C1 segment of cervical spinal cord (tissue), 14 donors: ENCODE results near the gene VDR.
"Not testable (repeated sequence)": the region's sequence is repeated elsewhere in the genome, so short reads cannot be mapped to it uniquely, and the experiment has no call there.

Experiments
- DNase-seq, 14 donors: peaks; one replicate each; lab custom pipeline; 2025; lab: John Stamatoyannopoulos, UW

Gene VDR

GRCh38 chr12:47814539-47815170 lies 90.1 kb downstream of the VDR start:
- no peak for DNase-seq

DNA sequence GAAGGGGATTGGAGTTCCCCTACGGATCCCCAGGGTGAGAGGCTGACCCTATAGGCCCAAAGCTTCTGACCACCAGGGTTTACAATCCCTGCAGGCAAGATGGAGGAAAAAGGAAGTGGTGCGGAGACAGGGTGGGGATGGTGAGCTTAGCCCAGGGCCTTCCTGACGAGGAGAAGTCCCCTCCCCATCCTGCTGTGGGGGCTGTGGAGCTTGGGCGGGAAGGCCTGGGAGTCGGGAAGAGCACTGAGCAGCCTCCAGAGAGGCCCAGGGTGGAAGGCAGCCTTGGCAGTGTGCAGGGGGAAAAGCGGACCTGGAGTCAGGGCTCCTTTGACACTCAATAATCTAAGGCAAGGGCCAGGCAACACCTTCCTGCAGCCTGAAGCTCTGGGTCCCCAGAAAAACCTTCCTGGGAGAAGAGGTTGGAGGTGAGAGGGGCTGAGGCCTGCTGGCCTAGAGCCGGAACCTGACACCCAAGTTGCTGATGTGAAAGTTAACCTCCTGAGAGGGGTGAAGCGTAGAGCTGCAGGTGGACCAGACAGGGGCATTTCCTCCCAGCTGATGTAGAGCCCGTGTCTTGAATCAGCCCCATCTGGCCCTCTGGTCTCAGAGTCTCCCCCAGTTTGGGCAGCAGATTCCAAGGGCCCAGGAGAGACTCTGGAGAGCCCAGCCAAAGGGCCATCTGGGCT lies 91.1 kb downstream of the VDR start:
- DNase-seq = peak in 1 of 14 donors; percentile 65

DNA sequence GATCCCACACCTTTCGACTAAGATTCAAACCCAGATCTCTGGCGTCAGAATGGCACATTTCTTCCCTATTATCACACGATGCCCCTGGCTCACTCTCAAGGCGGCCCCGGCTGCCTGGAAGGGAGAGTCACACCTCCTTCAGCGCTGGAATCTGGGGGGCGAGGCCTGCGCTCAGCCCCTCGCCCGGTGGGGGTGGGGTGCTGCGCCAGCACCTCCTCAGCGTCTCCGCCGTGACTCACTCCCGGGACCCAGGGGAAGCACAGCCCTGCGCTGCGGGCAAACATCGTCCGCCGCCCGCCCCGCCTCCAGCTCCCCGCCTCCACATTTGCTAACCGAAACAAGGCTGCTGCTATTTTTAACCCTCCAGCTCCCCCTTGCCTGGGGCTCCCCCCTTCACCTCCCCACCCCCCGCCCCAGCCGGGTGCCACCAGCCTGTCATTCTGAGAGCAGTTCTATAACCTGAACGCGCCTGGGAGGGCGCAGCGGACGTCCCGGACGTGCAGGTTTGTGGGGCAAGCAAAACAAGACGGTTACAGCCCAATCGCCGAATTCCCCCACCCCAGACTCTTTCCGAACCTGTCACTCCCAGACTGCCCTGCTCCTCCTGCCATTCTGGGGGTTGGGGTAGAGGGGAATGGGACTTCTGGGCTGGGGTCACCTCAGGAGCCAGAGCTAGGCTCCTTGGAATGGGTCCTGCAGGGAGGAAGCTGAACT lies 91.8 kb downstream of the VDR start:
- DNase-seq = peak in 12 of 14 donors; percentile 14 to 87 (median 50)

GRCh38 chr12:47811581-47812484 lies 93.0 kb downstream of the VDR start:
- DNase-seq = peak in 2 of 14 donors; percentile 61 to 91

GRCh38 chr12:47811072-47811396 lies 93.8 kb downstream of the VDR start:
- no peak for DNase-seq

DNA sequence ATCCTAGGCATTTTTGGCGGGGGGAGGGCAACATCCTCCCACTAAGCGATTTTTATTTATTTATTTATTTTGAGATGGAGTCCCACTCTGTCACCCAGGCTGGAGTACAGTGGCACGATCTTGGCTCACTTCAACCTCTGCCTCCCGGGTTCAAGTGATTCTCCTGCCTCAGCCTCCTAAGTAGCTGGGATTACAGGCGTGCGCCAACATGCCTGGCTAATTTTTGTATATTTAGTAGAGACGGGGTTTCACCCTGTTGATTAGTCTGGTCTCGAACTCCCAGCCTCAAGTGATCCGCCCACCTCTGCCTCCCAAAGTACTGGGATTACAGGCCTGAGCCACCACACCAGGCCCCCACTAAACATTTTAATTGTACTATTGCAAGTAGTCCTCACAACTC lies 95.3 kb downstream of the VDR start:
- not testable (repeated sequence) for DNase-seq

GRCh38 chr12:47808574-47809365 lies 96.0 kb downstream of the VDR start:
- no peak for DNase-seq

- peak in 1 of 14 donors; percentile 34 for DNase-seq
Measured at GRCh38 chr12:47808050-47808449, 96.7 kb downstream of the VDR start.

- no peak for DNase-seq
Measured at GRCh38 chr12:47807338-47807737, 97.5 kb downstream of the VDR start.

GRCh38 chr12:47805417-47805816 lies 99.4 kb downstream of the VDR start:
- no peak for DNase-seq

DNA sequence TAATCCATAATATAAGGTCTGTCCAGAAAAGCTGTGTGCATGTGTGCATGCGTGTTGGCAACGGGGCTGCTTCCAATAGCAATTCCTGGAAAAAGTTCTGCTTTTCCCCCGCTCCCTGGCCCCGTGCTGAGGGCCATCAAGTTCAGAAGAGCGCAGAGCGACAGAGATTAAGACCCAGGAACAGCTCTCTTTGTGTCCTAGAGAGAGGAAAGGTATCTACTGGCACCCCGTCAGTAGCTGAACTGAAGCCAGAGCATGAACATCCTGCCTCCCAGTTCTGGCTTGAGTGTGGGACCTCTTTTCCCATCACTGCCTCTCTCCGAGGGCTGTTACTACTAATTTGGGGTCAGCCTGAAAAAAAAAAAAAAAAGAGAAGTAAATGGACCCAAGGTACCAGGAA lies 100.6 kb downstream of the VDR start:
- DNase-seq = no peak

DNA sequence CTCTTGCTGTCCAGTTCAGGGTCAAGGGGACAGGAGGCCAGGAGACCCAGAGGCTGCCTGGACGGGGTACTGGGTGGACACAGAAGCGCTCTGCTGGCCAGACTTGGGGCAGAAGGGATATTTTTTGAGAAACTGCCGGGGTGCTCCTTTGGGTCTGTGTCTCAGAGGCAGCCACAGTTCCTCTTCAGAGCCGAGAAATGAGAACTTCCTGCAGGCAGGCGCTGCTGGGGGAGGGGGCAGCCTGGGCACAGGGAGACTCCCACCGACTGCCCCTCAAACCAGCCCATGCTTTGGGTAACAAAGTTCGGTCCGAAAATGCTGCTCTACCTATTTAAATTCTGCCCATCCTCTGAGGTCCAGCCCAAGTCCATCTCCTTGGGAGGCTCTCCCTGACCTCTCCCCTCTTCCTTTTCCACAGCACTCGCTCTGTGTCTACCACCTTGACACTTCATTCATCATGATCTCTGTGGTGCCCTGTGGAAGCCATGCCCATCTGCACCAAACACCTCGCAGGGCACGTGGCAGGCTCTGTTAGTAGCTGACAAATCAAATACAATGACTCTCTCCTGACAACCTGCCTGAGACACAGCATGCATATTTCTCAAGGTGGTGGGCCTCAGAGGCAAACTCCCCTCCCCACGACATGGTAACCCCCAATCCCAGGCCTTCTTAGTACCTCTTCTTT lies 101.5 kb downstream of the VDR start:
- peak in 2 of 14 donors; percentile 20 to 24 for DNase-seq

- no peak for DNase-seq
Measured at GRCh38 chr12:47802312-47802711, 102.5 kb downstream of the VDR start.

GRCh38 chr12:47801904-47802246 lies 102.9 kb downstream of the VDR start:
- DNase-seq = no peak

GRCh38 chr12:47801170-47801903 lies 103.5 kb downstream of the VDR start:
- DNase-seq = peak in 2 of 14 donors; percentile 18 to 19

DNA sequence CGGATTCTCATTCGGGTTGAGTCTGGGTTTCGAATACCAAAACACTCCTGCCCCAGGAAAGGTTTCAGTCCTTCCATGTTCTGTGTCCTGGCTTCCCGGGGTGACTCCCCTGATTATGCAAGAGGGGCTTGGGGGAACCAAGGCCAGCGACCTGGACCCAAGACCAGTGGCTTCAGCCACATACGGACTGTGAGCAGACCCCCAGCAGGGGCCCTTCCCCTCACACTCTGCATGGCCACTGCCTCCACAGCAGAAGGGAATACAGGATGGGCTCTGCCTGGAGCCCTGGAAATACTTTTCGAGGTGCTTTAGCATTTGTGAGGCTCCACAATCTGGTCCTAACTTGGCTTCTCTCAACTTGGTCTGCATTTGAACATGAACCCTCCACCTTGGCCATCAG lies 104.2 kb downstream of the VDR start:
- no peak for DNase-seq

- DNase-seq = peak in 8 of 14 donors; percentile 46 to 73 (median 68)
Measured at GRCh38 chr12:47799357-47799955, 105.3 kb downstream of the VDR start.

DNA sequence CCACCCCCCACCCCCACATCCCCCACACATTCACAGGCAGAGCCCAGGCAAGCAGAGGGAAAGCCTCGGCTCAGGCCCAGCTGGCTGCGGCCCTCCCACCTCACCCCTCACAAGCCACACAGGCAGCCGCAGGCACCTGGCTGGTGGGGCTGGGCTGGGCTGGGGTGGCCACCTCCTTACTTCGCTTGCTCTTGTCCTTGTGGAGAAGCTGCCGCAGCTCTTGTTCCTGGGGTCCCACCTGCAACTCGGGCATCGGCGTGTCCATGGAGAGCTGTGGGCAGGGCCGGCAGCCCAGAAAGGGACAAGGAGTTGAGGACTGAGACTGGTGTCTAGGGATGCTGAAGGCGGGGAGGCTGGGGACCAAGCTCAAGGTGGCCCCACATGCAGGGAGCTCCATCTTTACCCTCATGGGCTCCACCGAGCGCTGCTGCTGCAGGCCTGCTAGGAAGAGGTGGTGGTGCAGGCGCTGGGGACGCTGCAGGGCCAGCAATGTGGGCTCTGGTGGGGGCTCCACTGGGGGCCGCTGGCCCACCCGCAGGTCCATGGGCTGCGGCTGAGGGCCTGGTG lies 106.3 kb downstream of the VDR start:
- no peak for DNase-seq

DNA sequence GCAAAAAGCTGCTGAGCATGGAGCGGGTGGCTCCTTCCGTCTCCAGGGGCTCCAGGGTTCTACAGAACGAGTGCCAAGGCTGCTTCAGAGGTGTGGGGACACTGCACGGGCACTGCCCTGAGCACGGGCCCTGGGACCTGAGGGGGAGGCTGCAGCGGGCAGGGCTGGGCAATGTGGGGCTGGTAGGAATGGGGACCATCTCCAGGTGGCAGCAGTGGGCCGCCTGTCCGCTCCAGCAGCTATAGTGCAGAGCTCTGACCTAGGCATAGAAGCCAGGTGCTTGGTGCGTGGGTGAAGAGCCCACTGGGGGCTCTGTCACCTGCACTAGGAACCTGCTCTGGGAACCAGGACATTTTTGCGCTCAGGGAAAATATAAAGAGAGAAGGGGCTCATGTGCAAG lies 107.4 kb downstream of the VDR start:
- peak in 2 of 14 donors; percentile 21 to 22 for DNase-seq
